Testis (tissue), 2 donors: ENCODE results near the gene MORC2.

Source experiments
- POLR2A ChIP-seq: fragments of 450-650 bp; IDR thresholded peaks from one replicate; pipeline ENCODE4 v1.6.1; 2017; ENCODE audit warnings: antibody characterized with exemption, mild to moderate bottlenecking, moderate library complexity
- TF ChIP-seq, protein P1 (sequence below), 3 experiments: fragments of 450-650 bp in 2 of 3; fragments of 200-600 bp in 1 of 3; sonication (generic) in 1 of 3; IDR thresholded peaks; one replicate each; pipeline ENCODE4 v1.5.1; 2016 to 2019; ENCODE audit warnings: antibody characterized with exemption in 3 of 3, mild to moderate bottlenecking in 2 of 3, moderate library complexity in 1 of 3

DNA sequence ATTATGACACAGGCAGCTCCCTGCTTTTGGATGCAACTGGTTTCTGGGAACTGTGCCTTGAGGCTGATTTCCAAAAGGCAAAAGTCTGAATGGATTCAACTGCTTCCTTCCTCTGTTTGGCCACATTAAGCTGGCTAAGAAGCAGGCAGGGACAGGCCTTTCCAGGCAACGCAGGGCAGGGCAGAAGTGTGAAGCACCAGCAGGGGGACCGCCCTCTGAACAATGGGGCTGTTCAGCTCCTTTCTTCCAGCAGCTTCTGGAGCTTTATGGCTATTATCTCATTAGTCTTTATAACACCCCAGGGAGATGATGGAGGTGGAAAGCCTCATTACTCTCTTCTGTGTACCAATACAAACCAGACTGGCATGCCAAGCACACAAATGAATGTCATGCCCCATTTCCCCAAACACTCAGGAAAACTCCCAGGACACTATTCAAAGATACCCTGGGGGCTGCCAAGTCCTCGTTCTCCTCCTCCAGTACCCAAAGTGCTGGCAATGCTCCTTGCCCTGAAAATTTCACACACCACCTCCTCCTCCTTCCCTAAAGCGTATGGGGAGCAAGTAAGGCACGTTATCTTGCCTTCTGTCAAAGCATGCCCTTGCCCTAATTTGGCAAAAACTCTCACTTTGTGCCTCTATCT, 21.3 kb downstream of the MORC2 start:
- TF ChIP-seq, protein P1, sequence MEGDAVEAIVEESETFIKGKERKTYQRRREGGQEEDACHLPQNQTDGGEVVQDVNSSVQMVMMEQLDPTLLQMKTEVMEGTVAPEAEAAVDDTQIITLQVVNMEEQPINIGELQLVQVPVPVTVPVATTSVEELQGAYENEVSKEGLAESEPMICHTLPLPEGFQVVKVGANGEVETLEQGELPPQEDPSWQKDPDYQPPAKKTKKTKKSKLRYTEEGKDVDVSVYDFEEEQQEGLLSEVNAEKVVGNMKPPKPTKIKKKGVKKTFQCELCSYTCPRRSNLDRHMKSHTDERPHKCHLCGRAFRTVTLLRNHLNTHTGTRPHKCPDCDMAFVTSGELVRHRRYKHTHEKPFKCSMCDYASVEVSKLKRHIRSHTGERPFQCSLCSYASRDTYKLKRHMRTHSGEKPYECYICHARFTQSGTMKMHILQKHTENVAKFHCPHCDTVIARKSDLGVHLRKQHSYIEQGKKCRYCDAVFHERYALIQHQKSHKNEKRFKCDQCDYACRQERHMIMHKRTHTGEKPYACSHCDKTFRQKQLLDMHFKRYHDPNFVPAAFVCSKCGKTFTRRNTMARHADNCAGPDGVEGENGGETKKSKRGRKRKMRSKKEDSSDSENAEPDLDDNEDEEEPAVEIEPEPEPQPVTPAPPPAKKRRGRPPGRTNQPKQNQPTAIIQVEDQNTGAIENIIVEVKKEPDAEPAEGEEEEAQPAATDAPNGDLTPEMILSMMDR (IDR thresholded peaks at IDR 0.05), result no peak
- TF ChIP-seq POLR2A, result no peak
